ENCODE results near the gene C12orf60. TPM values are rescaled to one million over a fixed set of nuclear protein-coding genes. Genes with fewer than 3 reads are reported as not detected.

C12orf60 gene
- total RNA-seq, 1 donor from 2014 or later = 1.2 TPM

- Mint-ChIP-seq H3K27me3 (ENCODE audit: unreplicated experiment) (no peaks in the 10 kb centered on the region), H3K4me3 (ENCODE audit: unreplicated experiment) (no peak overlapping the region), H3K4me1 (ENCODE audit: unreplicated experiment) (no peaks in the 10 kb centered on the region), H3K36me3 (ENCODE audit: unreplicated experiment) (peaks cover 3% of the 10 kb centered on the region), H3K9me3 (ENCODE audit: unreplicated experiment) (peaks cover 15% of the 10 kb centered on the region), H3K27ac (ENCODE audit: unreplicated experiment) (no peak overlapping the region)
- no peak for TF ChIP-seq CTCF (IDR thresholded peaks at IDR 0.05)
- no peak for DNase-seq (ENCODE audit: extremely low spot score, unreplicated experiment)
Observed at GRCh38 chr12:14868916-14869506, 65.5 kb downstream of the C12orf60 start.

- H3K27me3 Mint-ChIP-seq (ENCODE audit: unreplicated experiment) = no peaks in the 10 kb centered on the region
- no peak overlapping the region for H3K4me3 Mint-ChIP-seq (ENCODE audit: unreplicated experiment)
- peaks cover 9% of the 10 kb centered on the region for H3K9me3 Mint-ChIP-seq (ENCODE audit: unreplicated experiment)
- DNase-seq (ENCODE audit: extremely low spot score, unreplicated experiment) = no peak
- no peak overlapping the region for H3K27ac Mint-ChIP-seq (ENCODE audit: unreplicated experiment)
- H3K4me1 Mint-ChIP-seq (ENCODE audit: unreplicated experiment) = peaks cover 6% of the 10 kb centered on the region
- TF ChIP-seq CTCF (IDR thresholded peaks at IDR 0.05) = no peak
- no peaks in the 10 kb centered on the region for H3K36me3 Mint-ChIP-seq (ENCODE audit: unreplicated experiment)
Observed at GRCh38 chr12:14871247-14871646, 67.8 kb downstream of the C12orf60 start.

- Mint-ChIP-seq H3K9me3 (ENCODE audit: unreplicated experiment) (peaks cover 9% of the 10 kb centered on the region), H3K27ac (ENCODE audit: unreplicated experiment) (no peak overlapping the region), H3K4me3 (ENCODE audit: unreplicated experiment) (no peak overlapping the region), H3K4me1 (ENCODE audit: unreplicated experiment) (peaks cover 6% of the 10 kb centered on the region), H3K36me3 (ENCODE audit: unreplicated experiment) (no peaks in the 10 kb centered on the region), H3K27me3 (ENCODE audit: unreplicated experiment) (no peaks in the 10 kb centered on the region)
- DNase-seq (ENCODE audit: extremely low spot score, unreplicated experiment) = no peak
- TF ChIP-seq CTCF (IDR thresholded peaks at IDR 0.05) = no peak
Observed at GRCh38 chr12:14871886-14872285, 68.4 kb downstream of the C12orf60 start.

- no peaks in the 10 kb centered on the region for H3K9me3 Mint-ChIP-seq (ENCODE audit: unreplicated experiment)
- no peak for TF ChIP-seq CTCF (IDR thresholded peaks at IDR 0.05)
- no peak overlapping the region for H3K27ac Mint-ChIP-seq (ENCODE audit: unreplicated experiment)
- peaks cover 6% of the 10 kb centered on the region for H3K4me1 Mint-ChIP-seq (ENCODE audit: unreplicated experiment)
- no peak for DNase-seq (ENCODE audit: extremely low spot score, unreplicated experiment)
- H3K36me3 Mint-ChIP-seq (ENCODE audit: unreplicated experiment) = no peaks in the 10 kb centered on the region
- no peaks in the 10 kb centered on the region for H3K27me3 Mint-ChIP-seq (ENCODE audit: unreplicated experiment)
- no peak overlapping the region for H3K4me3 Mint-ChIP-seq (ENCODE audit: unreplicated experiment)
Observed at GRCh38 chr12:14873440-14874185, 70.1 kb downstream of the C12orf60 start.

Other genes with a start within 250 kb of the C12orf60 start
- gene PLBD1, start 235.8 kb upstream of the C12orf60 start, total RNA-seq = 0.13 and 0.89 TPM in 2 replicates
- not detected in 2 replicates for gene GUCY2C, start 107.1 kb upstream of the C12orf60 start, total RNA-seq
- 62.4 and 64.3 TPM in 2 replicates for gene WBP11, start 192 bp upstream of the C12orf60 start, total RNA-seq
- not detected in 2 replicates for gene SMCO3, start 10.5 kb downstream of the C12orf60 start, total RNA-seq
- gene ART4, start 39.9 kb downstream of the C12orf60 start, total RNA-seq = not detected in 2 replicates
- gene MGP, start 82.2 kb downstream of the C12orf60 start, total RNA-seq = 74.1 and 92.6 TPM in 2 replicates
- gene ERP27, start 134.9 kb downstream of the C12orf60 start, total RNA-seq = 0.50 and 0.70 TPM in 2 replicates
- 13.8 and 14.4 TPM in 2 replicates for gene ARHGDIB, start 157.9 kb downstream of the C12orf60 start, total RNA-seq
- gene PDE6H, start 169.4 kb downstream of the C12orf60 start, total RNA-seq = not detected in 2 replicates

Measured in osteocyte (in vitro differentiated cells).